Midbrain (tissue), 1 donor: Measurements from ENCODE around the gene GCK.
"Not testable (repeated sequence)": the region's sequence is repeated elsewhere in the genome, so short reads cannot be mapped to it uniquely, and the experiment has no call there.

Experiments used
- DNase-seq: peaks from one replicate; lab custom pipeline; 2025; lab: John Stamatoyannopoulos, UW

GCK gene

GRCh38 chr7:44177570-44178131 is 11.6 kb downstream of the GCK start:
- peak; percentile 40 for DNase-seq

- no peak for DNase-seq
Observed at GRCh38 chr7:44176486-44176885, 12.8 kb downstream of the GCK start.

GRCh38 chr7:44175730-44176129 is 13.5 kb downstream of the GCK start:
- DNase-seq, result no peak

- not testable (repeated sequence) for DNase-seq
Observed at GRCh38 chr7:44174694-44174948, 14.6 kb downstream of the GCK start.

GRCh38 chr7:44173911-44174693 is 15.1 kb downstream of the GCK start:
- no peak for DNase-seq

GRCh38 chr7:44172803-44173424 is 16.3 kb downstream of the GCK start:
- DNase-seq, result no peak

GRCh38 chr7:44172352-44172751 is 16.9 kb downstream of the GCK start:
- no peak for DNase-seq

- not testable (repeated sequence) for DNase-seq
Observed at GRCh38 chr7:44171901-44172300, 17.3 kb downstream of the GCK start.

- DNase-seq, result no peak
Observed at GRCh38 chr7:44167920-44168319, 21.3 kb downstream of the GCK start.

GRCh38 chr7:44163591-44163990 is 25.6 kb downstream of the GCK start:
- DNase-seq, result no peak

GRCh38 chr7:44162785-44163395 is 26.3 kb downstream of the GCK start:
- no peak for DNase-seq

- DNase-seq, result no peak
Observed at GRCh38 chr7:44162179-44162578, 27.1 kb downstream of the GCK start.

GRCh38 chr7:44161371-44161770 is 27.9 kb downstream of the GCK start:
- DNase-seq, result no peak

- DNase-seq, result no peak
Observed at GRCh38 chr7:44159824-44160630, 29.2 kb downstream of the GCK start.

- DNase-seq, result peak; percentile 55
Observed at GRCh38 chr7:44158873-44159631, 30.2 kb downstream of the GCK start.

- no peak for DNase-seq
Observed at GRCh38 chr7:44158096-44158872, 31.0 kb downstream of the GCK start.

GRCh38 chr7:44157116-44158080 is 31.8 kb downstream of the GCK start:
- DNase-seq, result no peak

GRCh38 chr7:44156453-44157010 is 32.7 kb downstream of the GCK start:
- DNase-seq, result no peak
